ENCODE data around the gene COL6A1.
"Not testable (repeated sequence)": the region's sequence is repeated elsewhere in the genome, so short reads cannot be mapped to it uniquely, and the experiment has no call there.

Gene COL6A1

GRCh38 chr21:46033410-46034400 is 52.1 kb downstream of the COL6A1 start:
- peak; percentile 46 for DNase-seq

GRCh38 chr21:46035809-46036695 is 54.5 kb downstream of the COL6A1 start:
- DNase-seq = no peak

- no peak for DNase-seq
Observed at GRCh38 chr21:46036696-46037330, 55.2 kb downstream of the COL6A1 start.

- no peak for DNase-seq
Observed at GRCh38 chr21:46037331-46038325, 56.1 kb downstream of the COL6A1 start.

GRCh38 chr21:46038341-46038829 is 56.8 kb downstream of the COL6A1 start:
- DNase-seq = no peak

- no peak for DNase-seq
Observed at GRCh38 chr21:46038871-46039397, 57.4 kb downstream of the COL6A1 start.

- DNase-seq = no peak
Observed at GRCh38 chr21:46039891-46040660, 58.5 kb downstream of the COL6A1 start.

GRCh38 chr21:46040707-46041106 is 59.1 kb downstream of the COL6A1 start:
- no peak for DNase-seq

- DNase-seq = no peak
Observed at GRCh38 chr21:46041183-46041582, 59.6 kb downstream of the COL6A1 start.

- DNase-seq = no peak
Observed at GRCh38 chr21:46045154-46045553, 63.6 kb downstream of the COL6A1 start.

- DNase-seq = no peak
Observed at GRCh38 chr21:46046471-46046870, 64.9 kb downstream of the COL6A1 start.

GRCh38 chr21:46046906-46047305 is 65.3 kb downstream of the COL6A1 start:
- not testable (repeated sequence) for DNase-seq

GRCh38 chr21:46048926-46049889 is 67.6 kb downstream of the COL6A1 start:
- peak; percentile 61 for DNase-seq

GRCh38 chr21:46049890-46050667 is 68.5 kb downstream of the COL6A1 start:
- no peak for DNase-seq

- DNase-seq = no peak
Observed at GRCh38 chr21:46050668-46051378, 69.3 kb downstream of the COL6A1 start.

GRCh38 chr21:46051379-46051770 is 69.8 kb downstream of the COL6A1 start:
- DNase-seq = no peak

- DNase-seq = no peak
Observed at GRCh38 chr21:46051821-46052675, 70.5 kb downstream of the COL6A1 start.
